ENCODE data around the gene PSG4.
"Not testable (repeated sequence)": the region's sequence is repeated elsewhere in the genome, so short reads cannot be mapped to it uniquely, and the experiment has no call there.

PSG4 gene

GRCh38 chr19:43181869-43182771 is 23.3 kb downstream of the PSG4 start:
- peaks cover 5 to 26% of the 10 kb centered on the region in 2 donors for H3K27me3 Mint-ChIP-seq
- H3K4me1 Mint-ChIP-seq; DNase-seq; H3K27ac Mint-ChIP-seq; H3K4me3 Mint-ChIP-seq; H3K36me3 Mint-ChIP-seq; H3K9me3 Mint-ChIP-seq; ATAC-seq (replicated peaks): not testable (repeated sequence)

DNA sequence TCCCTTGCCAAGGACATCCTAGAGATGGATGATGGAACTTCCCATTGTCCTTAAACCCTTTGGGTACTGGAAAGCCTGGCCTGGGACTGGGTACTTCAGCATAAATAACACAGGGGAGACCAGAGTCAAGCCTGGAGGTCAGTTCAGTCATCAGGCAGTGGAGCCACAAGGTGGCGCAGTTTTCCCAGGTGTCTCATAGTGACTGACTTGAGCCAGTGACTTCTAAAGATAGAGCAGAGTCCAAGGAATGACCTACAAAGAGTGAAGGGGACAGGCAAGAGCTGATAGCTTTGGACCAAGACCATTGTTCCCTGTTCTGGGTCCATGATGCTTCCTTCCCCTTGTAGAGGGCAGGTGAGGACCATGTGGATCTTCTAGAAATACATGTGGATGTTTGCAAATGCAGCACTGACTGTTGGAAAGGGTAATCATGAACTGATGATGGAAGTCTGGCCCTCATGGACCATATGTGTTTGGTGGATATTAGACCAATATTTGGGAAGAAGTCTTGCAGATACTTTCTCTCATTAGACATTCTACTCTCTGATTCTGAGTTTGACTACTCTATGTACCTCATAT is 25.8 kb downstream of the PSG4 start:
- DNase-seq; H3K4me3 Mint-ChIP-seq; H3K4me1 Mint-ChIP-seq; H3K27ac Mint-ChIP-seq; ATAC-seq (replicated peaks); H3K9me3 Mint-ChIP-seq; H3K36me3 Mint-ChIP-seq: not testable (repeated sequence)
- peaks cover 3 to 14% of the 10 kb centered on the region in 2 donors for H3K27me3 Mint-ChIP-seq

- not testable (repeated sequence) for DNase-seq; H3K4me1 Mint-ChIP-seq; H3K4me3 Mint-ChIP-seq; ATAC-seq (replicated peaks); H3K36me3 Mint-ChIP-seq; H3K9me3 Mint-ChIP-seq; H3K27ac Mint-ChIP-seq
- H3K27me3 Mint-ChIP-seq: peaks cover 3 to 19% of the 10 kb centered on the region in 2 donors
Observed at GRCh38 chr19:43178577-43178976, 26.9 kb downstream of the PSG4 start.

DNA sequence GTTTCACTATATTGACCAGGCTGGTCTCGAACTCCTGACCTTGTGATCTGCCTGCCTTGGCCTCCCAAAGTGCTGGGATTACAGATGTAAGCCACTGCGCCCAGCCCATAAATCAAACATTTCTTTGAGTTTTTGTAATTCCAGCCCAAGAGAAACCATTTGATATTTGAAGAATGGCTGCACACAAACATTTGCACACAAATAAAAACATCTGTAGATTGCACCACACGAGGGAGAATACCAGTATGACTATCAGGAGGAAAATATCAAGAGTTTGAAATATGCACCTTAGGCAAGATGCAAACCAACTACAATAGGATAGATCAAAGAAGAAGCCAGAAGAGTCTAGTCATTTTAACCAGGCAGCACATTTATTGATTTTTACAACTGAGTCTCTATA is 39.5 kb downstream of the PSG4 start:
- not testable (repeated sequence) for H3K9me3 Mint-ChIP-seq; ATAC-seq (replicated peaks); H3K4me3 Mint-ChIP-seq; H3K36me3 Mint-ChIP-seq; H3K27ac Mint-ChIP-seq; DNase-seq; H3K4me1 Mint-ChIP-seq
- peaks cover 26 to 35% of the 10 kb centered on the region in 2 donors for H3K27me3 Mint-ChIP-seq

GRCh38 chr19:43163135-43163534 is 42.3 kb downstream of the PSG4 start:
- H3K36me3 Mint-ChIP-seq; H3K4me1 Mint-ChIP-seq; DNase-seq; H3K27ac Mint-ChIP-seq; H3K9me3 Mint-ChIP-seq; ATAC-seq (replicated peaks); H3K4me3 Mint-ChIP-seq: not testable (repeated sequence)
- peaks cover 21 to 25% of the 10 kb centered on the region in 2 donors for H3K27me3 Mint-ChIP-seq

GRCh38 chr19:43162261-43162660 is 43.2 kb downstream of the PSG4 start:
- H3K9me3 Mint-ChIP-seq; DNase-seq; ATAC-seq (replicated peaks); H3K4me1 Mint-ChIP-seq; H3K27ac Mint-ChIP-seq; H3K4me3 Mint-ChIP-seq; H3K36me3 Mint-ChIP-seq: not testable (repeated sequence)
- H3K27me3 Mint-ChIP-seq: peaks cover 21 to 25% of the 10 kb centered on the region in 2 donors

DNA sequence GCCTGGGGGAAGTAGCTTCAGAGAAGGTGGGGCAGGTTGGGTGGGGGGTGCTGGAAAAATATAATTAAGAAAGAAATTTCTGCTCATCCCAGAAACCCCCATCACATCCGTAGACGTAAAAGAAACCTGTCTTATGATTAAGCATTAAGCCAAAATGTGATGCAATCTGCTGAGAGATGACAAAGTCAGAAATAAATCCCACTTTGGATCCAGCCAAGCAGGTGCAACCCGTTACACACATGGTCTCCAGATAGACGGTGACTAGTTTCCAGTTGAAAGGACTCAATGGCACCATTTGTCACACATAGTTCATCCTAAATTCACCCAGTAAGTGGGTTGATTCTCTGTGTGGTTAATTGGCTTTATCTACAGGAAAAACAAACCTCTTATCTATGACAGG is 53.2 kb downstream of the PSG4 start:
- Mint-ChIP-seq H3K27me3 (peaks cover 7 to 10% of the 10 kb centered on the region in 2 donors), H3K36me3 (no peaks in the 10 kb centered on the region), H3K9me3 (peaks cover 4 to 11% of the 10 kb centered on the region in 2 donors), H3K4me1 (peaks cover 0 to 6% of the 10 kb centered on the region in 2 donors), H3K4me3 (no peak overlapping the region), H3K27ac (no peak overlapping the region)
- no peak for DNase-seq
- no peak for ATAC-seq (replicated peaks)

DNA sequence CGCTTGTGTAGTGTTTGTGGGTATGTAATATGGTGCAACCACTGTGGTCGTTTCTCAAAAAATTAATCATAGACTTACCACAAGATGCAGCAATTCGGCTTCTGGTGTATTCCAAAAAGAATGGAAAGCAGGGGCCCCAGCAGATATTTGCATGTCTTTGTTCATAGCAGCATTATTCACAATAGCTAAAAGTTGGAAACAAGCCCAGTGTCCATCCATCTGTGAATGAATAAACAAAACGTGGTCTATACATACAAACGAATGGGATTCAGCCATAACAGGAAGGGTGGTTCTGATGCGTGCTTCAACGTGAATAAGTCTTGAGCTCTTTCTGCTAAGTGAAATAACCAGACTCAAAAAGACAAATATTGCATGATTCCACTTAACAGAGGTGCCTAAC is 55.6 kb downstream of the PSG4 start:
- not testable (repeated sequence) for H3K4me1 Mint-ChIP-seq; DNase-seq; H3K4me3 Mint-ChIP-seq; H3K27ac Mint-ChIP-seq; ATAC-seq (replicated peaks); H3K36me3 Mint-ChIP-seq
- H3K27me3 Mint-ChIP-seq: peaks cover 22 to 26% of the 10 kb centered on the region in 2 donors
- peaks cover 0 to 11% of the 10 kb centered on the region in 2 donors for H3K9me3 Mint-ChIP-seq

DNA sequence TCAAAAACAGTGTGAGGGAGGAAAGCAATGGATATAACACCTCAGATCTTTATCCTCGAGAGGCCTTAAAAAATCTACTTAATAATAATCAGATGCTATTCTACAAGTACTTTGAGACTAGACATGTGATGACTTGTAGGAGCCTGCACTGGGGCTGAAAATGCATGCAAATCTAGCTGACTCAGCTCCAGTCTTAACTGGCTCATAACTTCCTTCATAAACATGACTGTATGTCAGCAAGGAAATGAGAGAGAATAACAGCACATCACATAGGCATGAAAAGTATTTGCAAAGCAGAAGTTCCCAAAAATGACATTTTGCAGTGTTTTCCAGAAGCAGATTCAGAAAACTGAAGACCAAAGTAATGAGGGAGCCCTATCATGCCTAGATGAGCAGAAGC is 57.2 kb downstream of the PSG4 start:
- DNase-seq (no peak), ATAC-seq (replicated peaks) (no peak)
- Mint-ChIP-seq H3K9me3 (peaks cover 0 to 7% of the 10 kb centered on the region in 2 donors), H3K27ac (no peak overlapping the region), H3K27me3 (peaks cover 22 to 26% of the 10 kb centered on the region in 2 donors), H3K36me3 (no peaks in the 10 kb centered on the region), H3K4me1 (no peaks in the 10 kb centered on the region), H3K4me3 (no peak overlapping the region)
